Mesothelial cell of epicardium (in vitro differentiated cells): Measurements from ENCODE around the gene TMEM271. TPM values are rescaled to one million over a fixed set of nuclear protein-coding genes. Genes with fewer than 3 reads are reported as not detected.

Source experiments
- DNase-seq, 2 experiments: peaks; one replicate each; pipeline ENCODE4 v3.0.0; 2021; ENCODE audit warnings: low spot score in 2 of 2; ENCODE audit not compliant: unreplicated experiment in 2 of 2
- H3K27ac Mint-ChIP-seq: 2 replicates; pipeline ENCODE4 v1.8.0; 2021; ENCODE audit warnings: mixed read lengths
- H3K27me3 Mint-ChIP-seq: 2 replicates; pipeline ENCODE4 v1.8.0; 2021; ENCODE audit warnings: low read depth, mixed read lengths
- H3K36me3 Mint-ChIP-seq: 2 replicates; pipeline ENCODE4 v1.8.0; 2021; ENCODE audit warnings: mixed read lengths
- H3K4me1 Mint-ChIP-seq: 2 replicates; pipeline ENCODE4 v1.8.0; 2021; ENCODE audit warnings: mixed read lengths
- H3K4me3 Mint-ChIP-seq: 2 replicates; pipeline ENCODE4 v1.8.0; 2021; ENCODE audit warnings: mild to moderate bottlenecking, moderate library complexity, mixed read lengths
- H3K9me3 Mint-ChIP-seq: 2 replicates; pipeline ENCODE4 v1.8.0; 2021; ENCODE audit warnings: mixed read lengths
- CTCF ChIP-seq: fragments of 200-600 bp; sonication (generic); IDR thresholded peaks from one replicate; pipeline ENCODE4 v1.5.0; 2021; ENCODE audit warnings: antibody characterized with exemption; ENCODE audit not compliant: unreplicated experiment
- total RNA-seq: library from RNA; stranded (reverse); gene quantifications from 3 replicates; pipeline ENCODE4 v1.2.1, GENCODE V29; 2021

TMEM271 gene
- total RNA-seq, 1 donor from 2014 or later: not detected

DNA sequence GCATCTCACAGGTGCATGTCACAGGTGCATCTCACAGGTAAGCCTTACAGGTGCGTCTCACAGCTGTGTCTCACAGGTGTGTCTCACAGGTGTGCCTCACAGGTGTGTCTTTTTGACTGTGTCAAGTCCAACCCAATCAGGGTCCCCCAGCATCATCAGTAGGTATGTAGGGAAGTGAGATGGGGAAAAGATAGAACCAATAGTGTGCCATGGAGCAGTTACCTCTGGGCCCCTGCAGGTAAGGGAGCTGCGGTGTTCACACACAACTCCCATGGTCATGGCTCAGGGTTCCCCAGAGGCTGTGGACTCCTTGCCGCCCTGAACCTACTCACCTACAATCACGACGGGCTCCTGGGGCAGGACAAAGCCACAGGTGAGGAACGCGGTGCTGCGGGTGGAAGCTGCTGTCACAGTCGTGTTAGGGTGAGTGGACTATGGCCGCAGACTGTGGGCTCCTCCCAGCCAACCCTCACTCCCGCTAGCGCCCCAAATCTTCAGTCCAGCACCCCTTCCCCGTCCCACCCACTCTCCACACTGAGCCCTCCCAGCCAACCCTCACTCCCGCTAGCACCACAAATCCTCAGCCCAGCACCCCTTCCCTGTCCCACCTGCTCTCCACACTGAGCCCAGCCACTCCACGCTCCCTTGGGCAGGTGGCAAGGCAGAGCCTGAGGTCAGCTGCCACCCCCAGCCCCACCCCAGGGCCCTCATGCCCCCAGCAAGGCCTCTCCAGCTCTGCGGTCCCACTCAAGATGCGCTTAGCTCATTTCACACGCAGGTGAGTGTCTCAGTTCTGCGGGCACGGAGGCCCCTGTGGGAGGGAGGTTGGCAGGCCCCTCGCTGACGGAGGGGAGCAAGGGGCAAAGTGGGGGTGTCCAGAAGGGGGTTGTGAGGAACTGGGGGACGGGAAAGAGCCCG lies 47.2 kb upstream of the TMEM271 start:
- no peak overlapping the region for H3K27ac Mint-ChIP-seq
- no peak overlapping the region for H3K4me3 Mint-ChIP-seq
- DNase-seq: no peak
- H3K4me1 Mint-ChIP-seq: no peaks in the 10 kb centered on the region
- no peaks in the 10 kb centered on the region for H3K9me3 Mint-ChIP-seq
- TF ChIP-seq CTCF: no peak
- H3K27me3 Mint-ChIP-seq: peaks cover 12% of the 10 kb centered on the region
- H3K36me3 Mint-ChIP-seq: no peaks in the 10 kb centered on the region

GRCh38 chr4:622071-622995 lies 46.2 kb upstream of the TMEM271 start:
- no peak for TF ChIP-seq CTCF
- no peak overlapping the region for H3K27ac Mint-ChIP-seq
- no peak for DNase-seq
- H3K4me1 Mint-ChIP-seq: peaks cover 3% of the 10 kb centered on the region
- H3K27me3 Mint-ChIP-seq: peaks cover 15% of the 10 kb centered on the region
- H3K36me3 Mint-ChIP-seq: no peaks in the 10 kb centered on the region
- no peaks in the 10 kb centered on the region for H3K9me3 Mint-ChIP-seq
- no peak overlapping the region for H3K4me3 Mint-ChIP-seq

- Mint-ChIP-seq H3K36me3 (no peaks in the 10 kb centered on the region), H3K9me3 (no peaks in the 10 kb centered on the region), H3K4me1 (peaks cover 3% of the 10 kb centered on the region), H3K4me3 (no peak overlapping the region), H3K27me3 (peaks cover 15% of the 10 kb centered on the region), H3K27ac (no peak overlapping the region)
- DNase-seq: no peak
- TF ChIP-seq CTCF: no peak
These were observed 45.4 kb upstream of the TMEM271 start for GRCh38 chr4:621296-622070.

GRCh38 chr4:620851-621261 lies 44.8 kb upstream of the TMEM271 start:
- H3K36me3 Mint-ChIP-seq: no peaks in the 10 kb centered on the region
- H3K4me3 Mint-ChIP-seq: no peak overlapping the region
- no peak overlapping the region for H3K27ac Mint-ChIP-seq
- H3K4me1 Mint-ChIP-seq: peaks cover 3% of the 10 kb centered on the region
- H3K9me3 Mint-ChIP-seq: no peaks in the 10 kb centered on the region
- no peak for DNase-seq
- no peak for TF ChIP-seq CTCF
- peaks cover 16% of the 10 kb centered on the region for H3K27me3 Mint-ChIP-seq

DNA sequence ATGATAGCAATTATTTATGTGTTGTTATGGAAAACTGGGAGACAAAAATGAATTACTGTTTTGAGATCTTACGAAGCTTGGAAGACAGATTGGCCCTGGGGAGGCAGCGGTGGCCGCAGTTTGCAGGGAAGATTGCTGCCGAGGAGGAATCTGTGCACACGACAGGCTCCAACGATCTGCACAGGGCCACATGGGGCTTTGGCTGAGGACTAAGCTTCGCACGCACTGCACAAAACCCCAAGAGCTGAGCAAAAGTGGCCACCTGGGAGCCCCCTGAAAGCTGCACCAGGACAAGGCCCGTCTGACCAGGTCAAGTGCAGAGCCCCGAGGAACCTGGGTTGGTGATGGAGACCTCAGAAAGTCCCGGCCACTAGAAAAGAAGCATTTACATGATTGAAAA lies 44.1 kb upstream of the TMEM271 start:
- no peak for DNase-seq
- Mint-ChIP-seq H3K36me3 (no peaks in the 10 kb centered on the region), H3K9me3 (no peaks in the 10 kb centered on the region), H3K27ac (no peak overlapping the region), H3K4me3 (no peak overlapping the region), H3K27me3 (peaks cover 23% of the 10 kb centered on the region), H3K4me1 (peaks cover 3% of the 10 kb centered on the region)
- no peak for TF ChIP-seq CTCF
